GM10248 (cell line): ENCODE measurements around the gene MATR3.
"Not testable (repeated sequence)": the region's sequence is repeated elsewhere in the genome, so short reads cannot be mapped to it uniquely, and the experiment has no call there.

ENCODE experiments used
- CTCF ChIA-PET: fragments of 300-600 bp; sonication (Branson Sonifier 250); formaldehyde crosslinking; extraction: SDS; loops from one replicate; lab custom pipeline; 2021; ENCODE audit warnings: antibody characterized with exemption; lab: Yijun Ruan, JAX
- POLR2A ChIA-PET: fragments of 350-650 bp; sonication (Branson Sonifier 250); formaldehyde crosslinking; extraction: SDS; loops from one replicate; lab custom pipeline; 2020; ENCODE audit warnings: antibody characterized with exemption; lab: Yijun Ruan, JAX
- DNase-seq: peaks from one replicate; pipeline ENCODE4 v3.0.0; 2012; ENCODE audit errors: extremely low spot score
- TF ChIP-seq, protein P1 (sequence below): IDR thresholded peaks from 2 replicates; pipeline ENCODE4 v1.5.1; 2012; ENCODE audit warnings: mild to moderate bottlenecking, low read depth; ENCODE audit errors: extremely low read depth, missing control alignments, control extremely low read depth

Gene MATR3

DNA sequence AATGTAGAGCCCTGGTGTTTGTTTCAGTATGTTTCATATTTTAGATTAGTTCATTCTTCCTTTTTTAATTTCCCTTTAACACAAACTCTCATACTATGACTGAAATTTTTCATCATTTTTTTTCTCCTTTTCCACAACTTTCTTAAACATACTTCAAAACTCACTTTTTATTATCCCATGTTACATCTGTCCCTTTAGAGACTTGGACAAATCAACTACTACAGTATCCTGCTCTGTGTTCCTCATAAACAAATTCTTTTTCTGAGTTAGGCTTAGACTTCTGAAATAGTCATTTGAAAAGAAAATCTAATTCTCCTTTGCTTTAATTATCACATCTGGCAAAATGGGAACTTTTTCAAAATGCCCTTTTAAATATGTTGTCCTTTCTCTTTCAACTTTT is 15.3 kb downstream of the MATR3 start:
- CTCF ChIA-PET, result interaction anchor here (1.0 kb wide), 1 partner anchor 11 kb away, joined by 3 read pairs; no protein-coding TSS in a partner anchor
- TF ChIP-seq, protein P1, sequence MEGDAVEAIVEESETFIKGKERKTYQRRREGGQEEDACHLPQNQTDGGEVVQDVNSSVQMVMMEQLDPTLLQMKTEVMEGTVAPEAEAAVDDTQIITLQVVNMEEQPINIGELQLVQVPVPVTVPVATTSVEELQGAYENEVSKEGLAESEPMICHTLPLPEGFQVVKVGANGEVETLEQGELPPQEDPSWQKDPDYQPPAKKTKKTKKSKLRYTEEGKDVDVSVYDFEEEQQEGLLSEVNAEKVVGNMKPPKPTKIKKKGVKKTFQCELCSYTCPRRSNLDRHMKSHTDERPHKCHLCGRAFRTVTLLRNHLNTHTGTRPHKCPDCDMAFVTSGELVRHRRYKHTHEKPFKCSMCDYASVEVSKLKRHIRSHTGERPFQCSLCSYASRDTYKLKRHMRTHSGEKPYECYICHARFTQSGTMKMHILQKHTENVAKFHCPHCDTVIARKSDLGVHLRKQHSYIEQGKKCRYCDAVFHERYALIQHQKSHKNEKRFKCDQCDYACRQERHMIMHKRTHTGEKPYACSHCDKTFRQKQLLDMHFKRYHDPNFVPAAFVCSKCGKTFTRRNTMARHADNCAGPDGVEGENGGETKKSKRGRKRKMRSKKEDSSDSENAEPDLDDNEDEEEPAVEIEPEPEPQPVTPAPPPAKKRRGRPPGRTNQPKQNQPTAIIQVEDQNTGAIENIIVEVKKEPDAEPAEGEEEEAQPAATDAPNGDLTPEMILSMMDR, result no peak
- POLR2A ChIA-PET, result no interaction called here
- no peak for DNase-seq

DNA sequence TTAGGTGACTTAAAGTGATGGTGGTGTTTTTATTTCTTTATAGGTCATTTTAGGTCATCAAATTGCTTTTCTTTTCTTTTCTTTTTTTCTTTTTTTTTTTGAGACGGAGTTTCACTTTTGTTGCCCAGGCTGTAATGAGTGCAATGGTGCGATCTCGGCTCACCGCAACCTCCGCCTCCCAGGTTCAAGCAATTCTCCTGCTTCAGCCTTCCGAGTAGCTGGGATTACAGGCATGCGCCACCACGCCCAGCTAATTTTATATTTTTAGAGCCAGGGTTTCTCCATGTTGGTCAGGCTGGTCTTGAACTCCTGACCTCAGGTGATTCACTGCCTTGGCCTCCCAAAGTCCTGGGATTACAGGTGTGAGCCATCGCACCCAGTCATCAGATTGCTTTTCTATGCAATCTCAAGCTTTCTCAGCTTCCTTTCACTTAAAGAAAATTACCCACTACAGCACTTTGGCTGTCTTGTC is 17.2 kb downstream of the MATR3 start:
- POLR2A ChIA-PET, result interaction anchor here (0.7 kb wide), 2 partner anchors 17 to 240 kb away, joined by 3 to 7 read pairs; partner anchors contain the start of gene MATR3
- CTCF ChIA-PET, result interaction anchor here (1.0 to 1.6 kb wide), 3 partner anchors 9 to 17 kb away, joined by 3 to 4 read pairs (median 3); no protein-coding TSS in a partner anchor
- DNase-seq, result not testable (repeated sequence)

DNA sequence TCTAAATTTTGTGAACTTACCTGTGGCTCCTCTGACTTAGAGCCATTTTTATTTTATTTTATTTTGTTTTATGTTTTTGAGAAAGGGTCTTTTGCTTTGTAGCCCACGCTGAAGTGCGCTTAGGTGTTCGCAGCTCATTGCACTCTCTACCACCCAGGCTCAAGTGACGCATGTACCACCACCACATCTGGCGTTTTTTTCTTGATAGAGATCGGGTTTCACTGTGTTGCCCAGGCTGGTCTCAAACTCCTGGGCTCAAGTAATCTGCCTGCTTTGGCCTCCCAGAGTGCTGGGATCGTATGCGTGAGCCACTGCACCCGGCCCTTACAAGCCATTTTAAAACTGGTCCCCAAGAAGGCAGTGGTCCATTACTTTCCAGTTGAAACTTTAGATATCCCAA is 18.5 kb downstream of the MATR3 start:
- ChIA-PET POLR2A (interaction anchor here (0.6 kb wide), 1 partner anchor 86 kb away, joined by 3 read pairs; no protein-coding TSS in a partner anchor), CTCF (interaction anchor here (0.9 to 3.1 kb wide), 4 partner anchors 11 to 82 kb away, joined by 3 to 13 read pairs (median 4); no protein-coding TSS in a partner anchor)
- DNase-seq, result no peak
- TF ChIP-seq, protein P1, result no peak

DNA sequence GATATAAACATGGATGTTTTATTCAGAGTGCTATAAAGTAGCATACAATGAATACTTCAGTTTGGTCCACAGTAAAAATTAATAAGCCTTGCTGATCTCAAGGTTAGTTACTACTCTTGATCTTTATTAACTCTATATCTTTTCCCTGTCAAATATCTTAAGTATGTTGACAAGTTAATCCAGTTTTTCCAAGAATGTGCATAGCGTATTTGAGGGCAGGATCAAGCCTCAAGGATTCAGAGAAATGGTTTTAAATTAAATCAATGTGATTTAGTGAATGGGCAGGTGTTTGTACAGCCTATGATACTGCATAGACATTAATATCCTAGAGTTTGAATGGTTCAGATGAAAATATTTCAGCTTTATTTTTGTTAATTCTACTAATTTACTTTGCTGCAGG is 20.7 kb downstream of the MATR3 start:
- TF ChIP-seq, protein P1, result no peak
- ChIA-PET POLR2A (no interaction called here), CTCF (interaction anchor here (3.1 kb wide), 1 partner anchor 13 kb away, joined by 13 read pairs; no protein-coding TSS in a partner anchor)
- DNase-seq, result no peak

DNA sequence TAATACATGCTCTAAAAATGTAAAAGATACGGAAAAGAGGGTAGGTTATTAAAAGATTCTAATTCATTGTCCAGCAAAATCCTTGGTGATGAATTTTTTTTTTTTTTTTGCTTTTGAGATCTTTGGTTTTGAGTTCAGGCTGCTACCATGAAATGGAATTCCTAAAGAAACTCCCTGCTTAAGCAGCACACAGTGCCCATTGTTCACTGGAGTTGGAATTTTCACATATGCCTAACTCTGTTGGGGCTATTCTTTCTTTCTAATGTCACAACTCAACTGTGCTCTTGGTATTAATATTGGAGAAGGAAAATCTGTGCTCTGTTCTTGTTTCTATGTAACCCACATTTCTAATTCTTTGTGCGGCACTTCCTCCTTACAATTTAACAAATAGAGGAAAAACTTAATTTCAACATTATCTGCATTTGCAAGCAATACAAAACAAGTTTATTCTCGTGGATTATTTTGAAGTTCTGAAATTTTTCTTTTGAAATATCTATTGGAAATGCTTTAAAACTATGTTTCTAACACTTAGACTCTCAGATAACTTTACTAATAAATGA is 21.6 kb downstream of the MATR3 start:
- no peak for DNase-seq
- ChIA-PET POLR2A (no interaction called here), CTCF (interaction anchor here (1.6 to 3.1 kb wide), 2 partner anchors 14 to 27 kb away, joined by 4 to 13 read pairs; partner anchors contain the start of gene PAIP2)
- TF ChIP-seq, protein P1, result no peak

DNA sequence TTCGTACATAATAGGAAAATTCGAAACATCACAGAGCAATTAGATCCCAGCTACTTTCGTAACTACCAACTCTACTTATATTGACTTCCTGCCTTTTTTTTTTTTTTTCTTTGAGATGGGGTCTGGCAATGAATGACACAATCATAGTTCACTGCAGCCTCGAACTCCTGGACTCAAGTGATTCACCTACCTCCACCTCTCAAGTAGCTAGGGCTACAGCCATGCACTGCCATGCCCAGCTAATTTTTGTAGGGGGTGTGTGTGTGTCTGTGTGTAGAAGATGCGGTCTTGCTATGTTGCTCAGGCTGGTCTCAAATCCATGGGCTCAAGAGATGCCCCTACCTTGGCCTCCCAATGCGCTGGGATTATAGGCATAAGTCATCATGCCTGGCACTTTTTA is 42.3 kb downstream of the MATR3 start:
- ChIA-PET CTCF (no interaction called here), POLR2A (no interaction called here)
- TF ChIP-seq, protein P1, result no peak
- DNase-seq, result no peak

DNA sequence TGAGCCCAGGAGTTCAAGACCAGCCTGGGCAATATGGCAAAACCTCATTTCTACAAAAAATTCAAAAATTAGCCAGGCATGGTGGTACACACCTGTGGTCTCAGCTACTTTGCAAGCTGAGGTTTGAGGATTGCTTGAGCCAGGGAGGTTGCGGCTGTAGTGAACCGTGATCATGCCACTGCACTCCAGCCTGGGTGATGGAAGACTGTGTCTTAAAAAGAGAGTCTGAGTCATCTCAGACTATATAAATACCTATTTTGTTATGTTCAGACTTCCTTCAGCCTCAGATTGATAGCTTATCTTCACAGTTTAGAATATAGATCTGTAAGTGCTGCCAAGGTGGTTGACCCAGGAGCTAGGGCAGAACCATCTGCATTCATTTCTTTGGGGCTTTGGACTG is 46.5 kb downstream of the MATR3 start:
- TF ChIP-seq, protein P1, result no peak
- POLR2A ChIA-PET, result no interaction called here
- CTCF ChIA-PET, result interaction anchor here (0.9 to 3.0 kb wide), 10 partner anchors 8 to 66 kb away, joined by 3 to 25 read pairs (median 4); partner anchors contain the start of gene MZB1
- DNase-seq, result no peak
